Ovary (tissue), 9 donors: Measurements from ENCODE around the gene UBE2C. TPM values are rescaled to one million over a fixed set of nuclear protein-coding genes. Genes with fewer than 3 reads are reported as not detected.

Experiments used
- DNase-seq, 5 donors: peaks; one replicate each; pipeline ENCODE4 v3.0.0-alpha.2; 2019 to 2020
- H3K27ac ChIP-seq, 2 donors: fragments of 200-600 bp; one replicate each; pipeline versions ENCODE4 v1.5.1 to v1.8.0; 2019 to 2022
- H3K27me3 ChIP-seq: fragments of 200-600 bp; one replicate; pipeline ENCODE4 v1.8.0; 2022
- H3K36me3 ChIP-seq: fragments of 200-600 bp; sonication (generic); one replicate; pipeline ENCODE4 v1.5.1; 2019
- H3K4me1 ChIP-seq: one replicate; pipeline ENCODE4 v1.8.1; 2013; ENCODE audit warnings: mild to moderate bottlenecking, moderate library complexity; ENCODE audit not compliant: insufficient read depth
- H3K4me3 ChIP-seq: fragments of 200-600 bp; sonication (generic); one replicate; pipeline ENCODE4 v1.5.1; 2017
- H3K9me3 ChIP-seq, 2 donors: fragments of 200-600 bp in 1 of 2; sonication (generic) in 1 of 2; one replicate each; pipeline versions ENCODE4 v1.5.1 to v1.8.1; 2013 to 2019; ENCODE audit warnings: mild to moderate bottlenecking in 1 of 2, moderate library complexity in 1 of 2
- EP300 ChIP-seq: sonication (generic); formaldehyde crosslinking; IDR thresholded peaks from one replicate; pipeline ENCODE4 v1.6.1; 2017; ENCODE audit warnings: antibody characterized with exemption
- POLR2A ChIP-seq: fragments of 450-650 bp; IDR thresholded peaks from one replicate; pipeline ENCODE4 v1.6.1; 2017; ENCODE audit warnings: antibody characterized with exemption, mild to moderate bottlenecking, moderate library complexity
- WGBS, 3 donors: extraction: QIAGEN DNeasy Blood & Tissue Kit in 1 of 3; methylation state at CpG; one replicate each; pipeline versions ENCODE4 v1.1.5 to v1.1.7; 2013 to 2017; 5-methylcytosine and 5-hydroxymethylcytosine counted together
- intact Hi-C, 4 donors: fragments of 100-400 bp; cut with DNase I; formaldehyde crosslinking; loops; one replicate each; pipeline versions ENCODE4 v1.11.0 to v1.15.1; 2022 to 2023
- polyA plus RNA-seq, 2 donors: library from polyadenylated mRNA; stranded (reverse); fragments of 200-250 nt in 1 of 2; fragments of 350-450 nt in 1 of 2; fragmentation: Illumina TruSeq in 1 of 2; extraction: RNeasy Lipid Tissue Mini Kit (QIAGEN cat#74804) in 1 of 2; gene quantifications; one replicate each; pipeline ENCODE4 v1.2.3, GENCODE V29; 2013 to 2014
- total RNA-seq, 7 donors: library from RNA; depleted of rRNA in 2 of 7; stranded (reverse); fragments of >200 nt in 2 of 7; fragmentation: NEBNext Ultra II Directional in 3 of 7; extraction: Animal tissue kit (Norgen Biotek cat#: 25700) in 3 of 7; gene quantifications; one replicate each; pipeline versions ENCODE4 v1.1.0 to v1.2.4, GENCODE V29; 2016 to 2023
- TF ChIP-seq, protein P1 (sequence below), 3 donors: fragments of 450-650 bp in 2 of 3; fragments of 200-600 bp in 1 of 3; IDR thresholded peaks; one replicate each; pipeline versions ENCODE4 v1.5.1 to v1.8.0; 2016 to 2022; ENCODE audit warnings: antibody characterized with exemption in 3 of 3, mild to moderate bottlenecking in 1 of 3
- donor health status: DM: no; HTN: no; CAD: no; lungs with moderate emphysema.
- donor health status: DM: no; HTN: no; CAD: no.
- donor health status: Bipolar disorder and iron deficiency.
- donor health status: DM: yes; HTN: yes; CAD: no.
- donor health status: DM: no; HTN: no; CAD: no.
- donor health status: DM: yes; HTN: yes; CAD: no.

Gene UBE2C
- total and polyA plus RNA-seq, 9 donors = 0.69 to 5.6 (median 1.6) TPM; not detected in 3

DNA sequence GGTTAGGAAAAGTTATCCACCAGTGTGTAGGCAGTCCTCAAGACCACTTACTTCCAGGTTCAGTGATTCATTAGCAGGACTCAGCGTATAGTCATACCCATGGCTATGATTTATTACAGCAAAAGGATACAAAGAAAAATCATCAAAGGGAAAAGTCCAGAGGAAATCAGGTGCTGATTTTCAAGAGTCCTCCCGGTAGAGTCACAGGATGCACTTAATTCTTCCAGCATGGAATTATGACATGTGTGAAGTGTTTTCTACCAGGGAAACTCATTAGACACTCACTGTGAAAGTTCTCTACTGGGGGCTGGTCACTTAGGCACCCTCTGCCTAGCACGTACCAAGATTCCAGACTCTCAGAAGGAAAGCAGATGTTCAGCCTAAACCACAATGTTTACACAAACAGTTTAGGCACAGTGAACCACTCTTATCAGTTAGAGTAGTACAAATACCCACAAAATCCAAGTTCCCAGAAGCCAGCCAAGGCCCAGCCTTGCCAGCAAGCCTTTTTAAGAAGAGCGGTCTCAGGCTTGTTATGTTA, 31.0 kb upstream of the UBE2C start:
- WGBS, 3 donors = 14 to 28% (median 15%) methylated on average over 4 of the region's 4 CpGs
- Histone ChIP-seq H3K4me1 (peaks cover 24% of the 10 kb centered on the region), H3K27ac (peak overlapping the region; percentile 19 to 66), H3K36me3 (no peaks in the 10 kb centered on the region), H3K9me3 (no peaks in the 10 kb centered on the region), H3K4me3 (no peak overlapping the region), H3K27me3 (no peaks in the 10 kb centered on the region)
- intact Hi-C loops = no loop called here
- DNase-seq = peak in 1 of 5 donors; percentile 76
- TF ChIP-seq POLR2A (no peak), EP300 (no peak)
- TF ChIP-seq, protein P1, sequence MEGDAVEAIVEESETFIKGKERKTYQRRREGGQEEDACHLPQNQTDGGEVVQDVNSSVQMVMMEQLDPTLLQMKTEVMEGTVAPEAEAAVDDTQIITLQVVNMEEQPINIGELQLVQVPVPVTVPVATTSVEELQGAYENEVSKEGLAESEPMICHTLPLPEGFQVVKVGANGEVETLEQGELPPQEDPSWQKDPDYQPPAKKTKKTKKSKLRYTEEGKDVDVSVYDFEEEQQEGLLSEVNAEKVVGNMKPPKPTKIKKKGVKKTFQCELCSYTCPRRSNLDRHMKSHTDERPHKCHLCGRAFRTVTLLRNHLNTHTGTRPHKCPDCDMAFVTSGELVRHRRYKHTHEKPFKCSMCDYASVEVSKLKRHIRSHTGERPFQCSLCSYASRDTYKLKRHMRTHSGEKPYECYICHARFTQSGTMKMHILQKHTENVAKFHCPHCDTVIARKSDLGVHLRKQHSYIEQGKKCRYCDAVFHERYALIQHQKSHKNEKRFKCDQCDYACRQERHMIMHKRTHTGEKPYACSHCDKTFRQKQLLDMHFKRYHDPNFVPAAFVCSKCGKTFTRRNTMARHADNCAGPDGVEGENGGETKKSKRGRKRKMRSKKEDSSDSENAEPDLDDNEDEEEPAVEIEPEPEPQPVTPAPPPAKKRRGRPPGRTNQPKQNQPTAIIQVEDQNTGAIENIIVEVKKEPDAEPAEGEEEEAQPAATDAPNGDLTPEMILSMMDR (IDR thresholded peaks at IDR 0.05) = no peak

DNA sequence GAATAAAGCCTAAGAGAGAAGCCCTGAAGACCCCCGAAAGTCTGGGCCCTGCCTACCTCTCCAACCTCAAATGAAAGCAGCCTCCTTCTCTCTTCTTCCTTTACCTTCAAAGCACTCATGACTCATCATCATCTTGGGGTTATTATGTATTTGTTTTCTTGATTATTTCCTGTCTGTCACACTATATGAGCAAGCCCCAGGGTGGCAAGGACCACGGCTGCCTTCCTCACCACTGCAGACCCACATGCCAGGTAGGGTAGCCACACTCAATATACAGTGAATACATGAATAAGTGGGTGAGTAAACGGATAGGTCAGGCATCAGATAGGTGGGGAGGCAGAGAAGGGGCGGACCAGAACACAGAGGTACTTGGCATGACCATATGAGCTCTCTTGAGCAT, 29.6 kb upstream of the UBE2C start:
- peaks cover 24% of the 10 kb centered on the region for H3K4me1 ChIP-seq

DNA sequence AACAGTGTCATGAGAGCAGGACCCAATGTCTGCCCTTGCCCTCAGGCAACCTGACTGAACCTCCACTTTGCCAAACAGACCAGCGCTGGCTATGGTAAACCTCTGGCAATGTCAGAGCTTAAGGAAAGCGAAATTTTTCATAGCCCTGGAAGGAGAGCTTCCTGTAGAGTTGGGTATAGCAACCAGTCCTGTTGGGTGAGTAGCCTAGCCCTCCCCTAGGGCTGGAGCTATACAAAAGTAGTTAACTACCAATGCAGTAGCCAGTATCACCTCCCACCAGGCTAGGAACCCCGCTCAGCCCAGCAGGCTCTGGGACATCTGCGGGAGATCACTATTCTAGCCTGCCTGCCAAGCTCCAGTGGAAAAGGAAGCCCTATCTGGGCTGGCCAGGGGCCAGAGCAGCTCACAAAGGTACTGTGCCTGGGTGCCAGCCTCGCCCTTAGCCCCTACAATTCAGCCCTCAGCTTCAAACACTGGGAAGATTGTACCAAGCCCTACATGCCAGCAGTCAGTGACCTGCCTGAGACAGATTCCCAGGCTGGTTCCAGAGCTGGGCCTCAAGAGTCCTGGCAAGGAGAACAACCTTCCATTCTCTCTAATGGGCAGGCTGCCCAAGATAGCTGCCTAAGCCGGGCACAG, 28.7 kb upstream of the UBE2C start:
- Histone ChIP-seq H3K27ac (no peak overlapping the region), H3K36me3 (no peaks in the 10 kb centered on the region), H3K4me1 (peaks cover 17% of the 10 kb centered on the region), H3K4me3 (no peak overlapping the region), H3K9me3 (no peaks in the 10 kb centered on the region), H3K27me3 (no peaks in the 10 kb centered on the region)
- TF ChIP-seq POLR2A (no peak), EP300 (no peak)
- TF ChIP-seq, protein P1 (IDR thresholded peaks at IDR 0.05) = no peak
- 63 to 80% (median 76%) methylated on average over 6 of the region's 6 CpGs for WGBS, 3 donors
- intact Hi-C loops = no loop called here
- DNase-seq = peak in 1 of 5 donors; percentile 56

More for the DNA sequence above, 29.6 kb upstream of the UBE2C start:
- intact Hi-C loops = no loop called here
- 79 to 81% (median 80%) methylated on average over 4 of the region's 4 CpGs for WGBS, 3 donors
- Histone ChIP-seq H3K4me3 (no peak overlapping the region), H3K36me3 (no peaks in the 10 kb centered on the region), H3K9me3 (no peaks in the 10 kb centered on the region), H3K27me3 (no peaks in the 10 kb centered on the region), H3K27ac (no peak overlapping the region)
- TF ChIP-seq, protein P1 (IDR thresholded peaks at IDR 0.05) = no peak
- no peak for TF ChIP-seq POLR2A
- no peak for TF ChIP-seq EP300
- no peak for DNase-seq

DNA sequence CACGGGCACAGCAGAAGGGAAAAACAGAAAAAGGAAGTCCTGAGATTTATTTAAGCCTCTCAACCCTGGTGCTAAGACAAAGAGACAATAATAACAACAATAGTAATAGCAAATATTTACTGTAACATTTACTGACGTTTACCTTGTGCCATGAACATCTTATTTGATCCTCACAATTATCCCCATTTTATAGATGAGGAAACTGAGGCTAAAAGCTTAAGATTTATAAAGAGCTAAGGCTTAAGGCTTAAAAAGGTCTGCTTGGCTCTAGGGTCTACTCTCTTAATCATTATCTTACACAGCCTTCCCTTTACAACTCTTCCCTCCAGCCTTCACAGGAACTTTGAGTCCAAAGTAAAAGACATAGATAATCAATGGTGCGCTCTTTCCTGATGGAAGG, 24.1 kb upstream of the UBE2C start:
- Histone ChIP-seq H3K9me3 (no peaks in the 10 kb centered on the region), H3K27ac (no peak overlapping the region), H3K4me3 (no peak overlapping the region), H3K27me3 (no peaks in the 10 kb centered on the region), H3K36me3 (no peaks in the 10 kb centered on the region), H3K4me1 (peaks cover 7% of the 10 kb centered on the region)
- WGBS, 3 donors = 60 to 70% (median 69%) methylated on average over 3 of the region's 3 CpGs
- intact Hi-C loops = no loop called here
- TF ChIP-seq, protein P1 (IDR thresholded peaks at IDR 0.05) = no peak
- TF ChIP-seq EP300 (no peak), POLR2A (no peak)
- no peak for DNase-seq
